Adrenal gland (tissue), 12 donors: ENCODE results near the gene FLT1. TPM values are rescaled to one million over a fixed set of nuclear protein-coding genes. Genes with fewer than 3 reads are reported as not detected.

Source experiments
- DNase-seq, 7 donors: peaks; one replicate each; pipeline ENCODE4 v3.0.0-alpha.2; 2019 to 2020
- H3K27ac ChIP-seq, 5 donors: fragments of 200-600 bp; sonication (generic) in 4 of 5; 1 replicate in 3 of 5; 2 replicates in 2 of 5; pipeline versions ENCODE4 v1.5.1 to v1.8.0; 2016 to 2020; ENCODE audit warnings: mild to moderate bottlenecking in 1 of 5
- H3K27me3 ChIP-seq: fragments of 200-600 bp; 2 replicates; pipeline ENCODE4 v1.8.0; 2021
- H3K36me3 ChIP-seq, 2 donors: fragments of 200-600 bp; replicated peaks in 1 of 2; 1 replicate in 1 of 2; 2 replicates in 1 of 2; pipeline versions ENCODE4 v1.5.1 to v1.8.0; 2018 to 2022
- H3K4me1 ChIP-seq, 2 donors: fragments of 200-600 bp; replicated peaks in 1 of 2; 1 replicate in 1 of 2; 2 replicates in 1 of 2; pipeline versions ENCODE4 v1.5.1 to v1.8.0; 2018 to 2021
- H3K4me3 ChIP-seq, 4 donors: fragments of 200-600 bp; sonication (generic) in 3 of 4; one replicate each; pipeline ENCODE4 v1.5.1; 2016 to 2018
- H3K9me3 ChIP-seq, 3 donors: fragments of 200-600 bp; sonication (generic) in 1 of 3; replicated peaks in 1 of 3; 1 replicate in 2 of 3; 2 replicates in 1 of 3; pipeline versions ENCODE4 v1.5.1 to v1.8.0; 2016 to 2021
- POLR2A ChIP-seq, 2 donors: fragments of 450-650 bp; IDR thresholded peaks; one replicate each; pipeline ENCODE4 v1.6.1; 2017; ENCODE audit warnings: antibody characterized with exemption in 2 of 2, mild to moderate bottlenecking in 2 of 2, moderate library complexity in 1 of 2
- WGBS, 4 donors: extraction: QIAGEN DNeasy Blood & Tissue Kit in 2 of 4; methylation state at CpG; one replicate each; pipeline versions ENCODE4 v1.1.5 to v1.1.7; 2013 to 2017; 5-methylcytosine and 5-hydroxymethylcytosine counted together
- intact Hi-C, 2 donors: fragments of 100-400 bp; cut with DNase I; formaldehyde crosslinking; loops; one replicate each; pipeline versions ENCODE4 v1.14.1 to v1.15.0; 2022 to 2023
- polyA plus RNA-seq, 3 donors: library from polyadenylated mRNA; stranded (reverse); fragments of 200-250 nt in 2 of 3; fragments of 350-450 nt in 1 of 3; fragmentation: Illumina TruSeq in 1 of 3; extraction: RNeasy Lipid Tissue Mini Kit (QIAGEN cat#74804) in 1 of 3; gene quantifications; one replicate each; pipeline ENCODE4 v1.2.3, GENCODE V29; 2013 to 2014
- total RNA-seq, 9 donors: library from RNA; depleted of rRNA in 4 of 9; stranded (reverse); fragments of >200 nt in 4 of 9; fragments of 120-200 nt in 1 of 9; fragmentation: NEBNext Ultra II Directional in 1 of 9; extraction: Animal tissue kit (Norgen Biotek cat#: 25700) in 1 of 9; gene quantifications; one replicate each; pipeline versions ENCODE4 v1.1.0 to v1.2.4, GENCODE V29; 2013 to 2023
- TF ChIP-seq, protein P1 (sequence below), 6 experiments: fragments of 450-650 bp in 4 of 6; fragments of 200-600 bp in 2 of 6; sonication (generic) in 1 of 6; IDR thresholded peaks; 1 replicate in 5 of 6; 2 replicates in 1 of 6; pipeline versions ENCODE4 v1.5.1 to v1.8.0; 2016 to 2021; ENCODE audit warnings: antibody characterized with exemption in 6 of 6, mild to moderate bottlenecking in 2 of 6, moderate library complexity in 1 of 6
- donor health status: healthy with polysubstance abuse.
- donor health status: Bipolar disorder and iron deficiency.
- donor health status: DM: yes; HTN: yes; CAD: no.
- donor health status: DM: no; HTN: no; CAD: no.
- donor health status: DM: no; HTN: no; CAD: no.
- donor health status: DM: yes; HTN: yes; CAD: no.

FLT1 gene
- total and polyA plus RNA-seq, 12 donors = 2.7 to 55.9 (median 24.2) TPM

DNA sequence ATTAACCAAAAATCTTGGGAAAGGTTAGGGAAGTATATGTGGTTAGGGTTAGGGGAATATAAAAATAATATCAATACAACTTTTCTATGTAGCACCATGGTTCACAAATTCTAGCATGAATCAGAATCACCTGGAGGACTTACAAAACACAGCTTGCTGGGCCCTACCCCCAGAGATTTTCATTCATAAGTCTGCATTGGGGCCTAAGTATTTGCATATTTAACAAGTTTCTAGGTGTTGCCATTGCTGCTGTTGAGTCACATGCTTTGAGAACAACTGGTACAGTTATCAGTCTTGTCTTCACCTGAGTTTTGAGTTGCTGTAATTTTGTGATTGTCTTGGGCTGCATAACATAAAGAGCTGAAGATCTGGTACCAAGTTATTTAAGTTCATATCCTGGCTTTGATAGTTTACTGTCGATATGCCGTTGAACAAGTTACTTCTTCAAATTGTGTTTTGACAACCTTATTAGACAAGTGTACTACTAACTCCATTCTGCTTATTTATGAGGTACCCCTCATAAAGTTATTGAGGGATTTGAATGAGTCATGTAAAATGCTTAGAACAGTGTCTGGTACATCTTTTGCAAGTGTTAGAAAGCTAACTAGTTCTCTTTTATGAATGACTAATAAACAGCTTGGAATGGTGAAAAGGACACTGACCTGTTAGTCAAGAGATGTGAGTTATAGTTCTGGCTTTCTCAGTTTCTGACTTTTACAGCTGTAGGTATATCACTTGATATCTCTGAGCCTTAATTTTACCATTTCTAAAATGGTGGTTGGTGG is 223.7 kb downstream of the FLT1 start:
- H3K4me1 ChIP-seq = no peaks in the 10 kb centered on the region
- no peak overlapping the region for H3K4me3 ChIP-seq
- H3K36me3 ChIP-seq = peaks cover 0 to 13% of the 10 kb centered on the region in 2 donors
- intact Hi-C loops = no loop called here
- DNase-seq = no peak
- TF ChIP-seq, protein P1, sequence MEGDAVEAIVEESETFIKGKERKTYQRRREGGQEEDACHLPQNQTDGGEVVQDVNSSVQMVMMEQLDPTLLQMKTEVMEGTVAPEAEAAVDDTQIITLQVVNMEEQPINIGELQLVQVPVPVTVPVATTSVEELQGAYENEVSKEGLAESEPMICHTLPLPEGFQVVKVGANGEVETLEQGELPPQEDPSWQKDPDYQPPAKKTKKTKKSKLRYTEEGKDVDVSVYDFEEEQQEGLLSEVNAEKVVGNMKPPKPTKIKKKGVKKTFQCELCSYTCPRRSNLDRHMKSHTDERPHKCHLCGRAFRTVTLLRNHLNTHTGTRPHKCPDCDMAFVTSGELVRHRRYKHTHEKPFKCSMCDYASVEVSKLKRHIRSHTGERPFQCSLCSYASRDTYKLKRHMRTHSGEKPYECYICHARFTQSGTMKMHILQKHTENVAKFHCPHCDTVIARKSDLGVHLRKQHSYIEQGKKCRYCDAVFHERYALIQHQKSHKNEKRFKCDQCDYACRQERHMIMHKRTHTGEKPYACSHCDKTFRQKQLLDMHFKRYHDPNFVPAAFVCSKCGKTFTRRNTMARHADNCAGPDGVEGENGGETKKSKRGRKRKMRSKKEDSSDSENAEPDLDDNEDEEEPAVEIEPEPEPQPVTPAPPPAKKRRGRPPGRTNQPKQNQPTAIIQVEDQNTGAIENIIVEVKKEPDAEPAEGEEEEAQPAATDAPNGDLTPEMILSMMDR (IDR thresholded peaks at IDR 0.05) = no peak
- no peak for TF ChIP-seq POLR2A (IDR thresholded peaks at IDR 0.05)
- 86 to 92% (median 91%) methylated on average over 2 of the region's 2 CpGs for WGBS, 4 donors
- no peaks in the 10 kb centered on the region for H3K9me3 ChIP-seq
- no peaks in the 10 kb centered on the region for H3K27me3 ChIP-seq
- no peak overlapping the region for H3K27ac ChIP-seq

DNA sequence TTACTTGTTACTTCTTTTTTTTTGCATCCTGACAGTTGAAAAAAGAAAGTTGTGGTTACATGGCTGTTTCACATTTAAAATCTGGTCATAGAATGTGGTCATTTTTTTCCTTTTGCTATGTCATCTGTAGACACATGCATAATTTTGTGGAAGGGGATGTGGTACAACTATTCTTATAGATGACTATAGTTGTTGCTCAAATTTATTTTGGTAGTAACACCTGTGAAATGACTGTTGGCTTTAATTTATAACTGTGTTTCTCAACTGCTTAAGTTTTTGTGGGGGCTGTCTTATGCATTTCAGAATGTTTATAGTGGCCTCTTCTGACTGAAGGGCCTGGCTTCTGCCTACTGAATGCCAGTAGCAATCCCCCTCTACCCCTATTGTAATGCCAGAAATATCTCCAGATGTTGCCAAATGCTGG is 226.1 kb downstream of the FLT1 start:
- TF ChIP-seq, protein P1 (IDR thresholded peaks at IDR 0.05) = no peak
- no peak for TF ChIP-seq POLR2A (IDR thresholded peaks at IDR 0.05)
- no peaks in the 10 kb centered on the region for H3K4me1 ChIP-seq
- DNase-seq = no peak
- no peak overlapping the region for H3K4me3 ChIP-seq
- H3K27me3 ChIP-seq = no peaks in the 10 kb centered on the region
- H3K36me3 ChIP-seq = peaks cover 0 to 13% of the 10 kb centered on the region in 2 donors
- H3K27ac ChIP-seq = no peak overlapping the region
- intact Hi-C loops = no loop called here
- H3K9me3 ChIP-seq = no peaks in the 10 kb centered on the region

DNA sequence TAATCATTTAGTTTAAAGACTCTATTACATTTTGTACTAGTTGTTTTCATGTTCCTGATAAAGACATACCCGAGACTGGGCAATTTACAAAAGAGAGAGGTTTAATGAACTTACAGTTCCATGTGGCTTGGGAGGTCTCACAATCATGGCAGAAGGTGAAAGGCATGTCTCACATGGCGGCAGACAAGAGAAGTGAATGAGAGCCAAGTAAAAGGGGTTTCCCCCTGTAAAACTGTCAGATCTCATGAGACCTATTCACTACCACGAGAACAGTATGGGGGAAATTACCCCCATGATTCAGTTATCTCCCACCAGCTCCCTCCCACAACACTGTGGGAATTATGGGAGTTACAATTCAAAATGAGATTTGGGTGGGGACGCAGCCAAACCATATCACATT is 227.4 kb downstream of the FLT1 start:
- Histone ChIP-seq H3K4me3 (no peak overlapping the region), H3K4me1 (no peaks in the 10 kb centered on the region), H3K9me3 (no peaks in the 10 kb centered on the region), H3K27ac (no peak overlapping the region), H3K36me3 (peaks cover 0 to 25% of the 10 kb centered on the region in 2 donors), H3K27me3 (no peaks in the 10 kb centered on the region)
- TF ChIP-seq, protein P1 (IDR thresholded peaks at IDR 0.05) = no peak
- TF ChIP-seq POLR2A (IDR thresholded peaks at IDR 0.05) = no peak
- no peak for DNase-seq
- intact Hi-C loops = no loop called here
- WGBS, 4 donors = 91 to 97% (median 95%) methylated on average over 4 of the region's 4 CpGs

DNA sequence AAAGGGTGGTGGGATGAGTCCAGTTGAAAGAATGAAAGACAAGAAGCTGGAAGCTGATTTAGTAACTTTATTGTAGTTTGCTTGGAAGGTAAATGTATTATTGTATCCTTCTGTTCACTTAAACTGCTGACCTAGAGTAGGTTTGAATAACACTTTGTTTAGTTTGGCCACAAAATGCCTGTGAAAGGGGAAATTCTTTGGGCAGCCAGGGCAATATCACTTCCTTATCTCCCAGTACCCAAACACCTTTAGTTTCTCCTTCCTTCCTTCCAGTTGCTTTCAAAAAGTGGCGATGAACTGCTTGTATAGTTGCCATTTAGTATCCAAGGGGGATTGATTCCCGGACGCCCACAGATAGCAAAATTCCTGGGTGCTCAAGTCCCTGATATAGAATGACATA is 236.5 kb downstream of the FLT1 start:
- Histone ChIP-seq H3K27ac (no peak overlapping the region), H3K4me3 (no peak overlapping the region), H3K36me3 (peaks cover 0 to 24% of the 10 kb centered on the region in 2 donors), H3K27me3 (no peaks in the 10 kb centered on the region), H3K4me1 (no peaks in the 10 kb centered on the region), H3K9me3 (no peaks in the 10 kb centered on the region)
- no peak for TF ChIP-seq POLR2A (IDR thresholded peaks at IDR 0.05)
- TF ChIP-seq, protein P1 (IDR thresholded peaks at IDR 0.05) = no peak
- WGBS, 4 donors = 70 to 77% (median 72%) methylated on average over 3 of the region's 3 CpGs
- DNase-seq = no peak
- intact Hi-C loops = no loop called here
